HG03460 (cell line): ENCODE data around the gene COL11A1.
"Not testable (repeated sequence)": the region's sequence is repeated elsewhere in the genome, so short reads cannot be mapped to it uniquely, and the experiment has no call there.

Experiments
- ATAC-seq: cut with Tn5 transposase; IDR thresholded peaks from one replicate; pipeline ENCODE4 v1.9.1; 2021; ENCODE audit not compliant: unreplicated experiment

Gene COL11A1

GRCh38 chr1:102838016-102838415, 270.3 kb downstream of the COL11A1 start:
- no peak for ATAC-seq

GRCh38 chr1:102837551-102837950, 270.8 kb downstream of the COL11A1 start:
- ATAC-seq = no peak

- ATAC-seq = no peak
Measured at GRCh38 chr1:102836991-102837390, 271.3 kb downstream of the COL11A1 start.

GRCh38 chr1:102834688-102835320, 273.5 kb downstream of the COL11A1 start:
- no peak for ATAC-seq

- no peak for ATAC-seq
Measured at GRCh38 chr1:102833151-102833550, 275.2 kb downstream of the COL11A1 start.

- not testable (repeated sequence) for ATAC-seq
Measured at GRCh38 chr1:102826706-102827105, 281.6 kb downstream of the COL11A1 start.
